Stimulated activated naive CD8-positive, alpha-beta T cell treated with anti-CD3 and anti-CD28 coated beads, Interleukin-15, Interleukin-2, amounts not matched to agents 100 U/mL and 50 U/mL, for 24 hours (primary cell): ENCODE data around the gene BEND5.

Experiments used
- ATAC-seq: fragments of 150-1000 bp; cut with Tn5 transposase; one replicate; pipeline ENCODE4 v1.10.0; 2021
- DNase-seq: peaks from one replicate; pipeline ENCODE4 v3.0.0; 2021

The BEND5 gene

DNA sequence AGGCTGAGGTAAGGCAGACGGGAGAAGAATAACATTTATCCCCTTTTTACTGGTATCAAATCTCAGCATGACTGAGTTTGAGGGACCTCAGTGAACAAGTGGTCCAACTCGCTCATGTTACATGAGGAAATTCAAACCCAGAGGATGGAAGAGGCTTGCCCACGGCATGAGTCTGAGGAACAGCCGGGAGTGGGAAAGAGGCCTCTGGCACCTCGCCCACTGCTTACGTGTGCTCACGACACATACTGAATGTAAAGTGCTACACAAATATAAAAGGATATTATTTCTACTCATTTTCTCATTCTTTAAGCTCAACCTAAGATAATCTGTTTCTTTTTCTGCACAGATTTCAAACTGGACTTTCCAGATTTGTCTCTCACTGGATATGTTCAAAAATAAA is 14.7 kb downstream of the BEND5 start:
- DNase-seq: no peak

DNA sequence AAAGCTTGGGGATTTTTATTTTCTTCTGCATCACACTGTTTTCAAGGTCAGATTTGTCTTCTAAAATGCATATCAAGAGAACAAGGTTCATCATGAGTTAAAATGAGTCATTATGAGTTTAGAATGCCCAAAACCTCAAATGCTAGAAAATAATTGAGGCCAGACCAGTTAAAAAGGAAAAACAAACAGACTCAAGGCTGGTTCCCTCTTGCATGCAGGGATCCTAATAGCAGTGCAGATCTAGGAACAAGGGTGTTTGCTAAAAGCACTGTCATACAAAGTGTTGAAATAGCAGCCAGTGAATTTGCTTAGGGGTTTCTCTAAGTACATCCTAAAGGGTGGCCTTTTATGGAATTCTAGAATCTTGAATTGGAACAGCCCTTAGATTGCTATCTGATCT is 15.3 kb downstream of the BEND5 start:
- no peak for DNase-seq
- ATAC-seq: no peak

More for the DNA sequence above, 14.7 kb downstream of the BEND5 start:
- ATAC-seq: no peak

DNA sequence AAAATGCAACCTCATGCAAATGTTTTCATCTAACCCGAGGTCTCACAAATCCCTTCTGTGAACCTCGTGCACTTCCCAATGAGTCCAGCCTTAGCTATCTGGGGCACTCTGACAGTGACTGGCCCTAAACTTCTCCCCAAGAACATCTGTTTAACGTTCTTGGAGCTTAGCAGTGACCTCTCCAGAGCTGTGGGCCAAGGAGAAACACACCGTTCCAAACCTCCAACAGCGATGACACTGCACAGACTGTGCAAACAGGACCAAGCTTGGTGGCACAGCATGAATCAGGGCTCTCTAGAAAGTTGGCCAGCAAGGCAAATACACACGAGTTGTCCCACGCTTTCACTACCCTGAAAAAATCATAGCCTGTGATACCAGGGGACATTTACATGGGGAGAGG is 15.8 kb downstream of the BEND5 start:
- ATAC-seq: no peak
- DNase-seq: no peak

DNA sequence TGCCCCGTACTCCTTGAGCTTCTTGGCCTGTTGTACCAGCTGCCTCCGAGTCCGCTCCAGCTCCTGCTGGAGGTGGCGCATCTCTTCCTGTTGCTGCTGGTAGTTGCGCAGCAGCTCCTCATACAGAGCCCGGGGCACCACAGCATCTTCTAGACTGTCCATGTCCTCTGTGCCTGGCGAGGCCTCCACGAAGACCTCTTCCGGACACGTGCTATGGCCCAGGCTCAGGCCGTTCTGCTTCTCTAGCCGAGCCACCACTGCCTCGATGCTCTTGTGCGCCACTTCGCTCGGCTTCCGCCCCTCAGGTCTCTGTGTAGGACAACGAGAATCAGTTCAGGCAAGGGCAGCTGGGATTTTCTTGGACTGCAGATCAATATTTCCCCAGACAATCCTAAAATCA is 17.7 kb downstream of the BEND5 start:
- DNase-seq (no peak), ATAC-seq (no peak)

DNA sequence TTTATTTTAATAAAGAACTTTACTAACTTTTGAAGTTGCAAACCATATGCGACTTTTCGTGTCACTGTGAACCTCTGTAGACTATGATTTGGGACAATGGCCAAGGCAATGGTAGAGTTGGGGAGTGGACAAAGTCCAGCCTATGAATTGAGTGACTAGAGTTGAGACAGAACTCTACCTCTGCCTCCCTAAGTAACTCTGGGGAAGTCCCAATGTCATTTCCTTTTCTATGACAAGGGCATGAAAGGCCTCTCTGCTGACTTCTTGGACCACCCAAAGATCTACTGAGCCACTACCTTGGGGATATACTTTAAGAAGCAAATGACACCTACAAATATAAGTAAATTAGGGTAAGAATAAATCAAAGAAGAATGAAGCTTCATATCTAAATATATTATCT is 19.3 kb downstream of the BEND5 start:
- no peak for ATAC-seq
- no peak for DNase-seq

DNA sequence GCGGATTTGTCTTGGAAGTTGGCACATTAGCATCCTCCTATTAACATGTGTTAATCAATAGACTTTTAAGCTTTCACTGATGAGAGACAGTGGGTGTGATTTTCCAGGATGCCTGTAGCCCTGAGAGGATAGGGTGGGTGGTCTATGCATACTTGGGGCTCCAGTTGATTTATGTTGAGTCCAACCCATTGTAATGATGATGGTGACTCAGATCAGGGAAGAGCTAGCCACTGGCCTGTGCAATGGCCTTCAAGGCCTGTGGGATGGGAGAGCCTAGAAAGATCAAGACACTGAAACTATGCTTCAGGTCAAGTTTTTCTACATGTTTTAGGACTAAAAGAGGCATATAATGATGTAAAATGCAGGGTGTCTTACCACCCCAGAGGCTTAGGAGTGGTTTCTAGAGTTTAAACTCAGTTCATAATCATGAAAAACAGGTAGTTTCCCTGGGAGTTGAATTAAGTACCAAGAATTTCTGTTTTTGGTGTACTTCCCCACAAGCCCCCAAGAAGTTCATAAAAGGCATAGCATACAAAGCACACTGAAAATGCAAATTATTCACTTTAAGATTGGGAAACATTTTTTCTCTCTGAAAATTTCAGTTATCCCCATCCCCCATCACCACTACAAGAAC is 19.9 kb downstream of the BEND5 start:
- ATAC-seq: no peak
- DNase-seq: no peak

DNA sequence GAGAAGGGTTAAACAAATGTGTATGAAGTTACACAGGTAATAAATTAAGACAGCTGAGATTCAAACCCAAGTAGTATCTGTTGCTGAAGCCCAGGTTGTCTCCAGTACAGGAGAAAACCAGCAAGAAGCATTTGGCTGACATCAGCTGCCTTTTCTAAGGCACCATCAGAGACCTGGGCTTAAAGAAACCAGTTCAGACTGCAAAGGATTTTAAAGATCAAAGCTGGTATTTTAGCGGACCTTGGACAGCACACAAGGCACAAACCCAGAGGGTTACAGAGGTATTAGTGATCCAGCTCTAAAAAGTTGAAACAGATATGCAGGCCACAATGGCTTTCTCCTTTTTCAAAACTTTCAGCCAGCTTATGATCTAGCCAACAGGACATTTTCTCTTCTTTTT is 23.4 kb downstream of the BEND5 start:
- ATAC-seq (no peak), DNase-seq (no peak)

DNA sequence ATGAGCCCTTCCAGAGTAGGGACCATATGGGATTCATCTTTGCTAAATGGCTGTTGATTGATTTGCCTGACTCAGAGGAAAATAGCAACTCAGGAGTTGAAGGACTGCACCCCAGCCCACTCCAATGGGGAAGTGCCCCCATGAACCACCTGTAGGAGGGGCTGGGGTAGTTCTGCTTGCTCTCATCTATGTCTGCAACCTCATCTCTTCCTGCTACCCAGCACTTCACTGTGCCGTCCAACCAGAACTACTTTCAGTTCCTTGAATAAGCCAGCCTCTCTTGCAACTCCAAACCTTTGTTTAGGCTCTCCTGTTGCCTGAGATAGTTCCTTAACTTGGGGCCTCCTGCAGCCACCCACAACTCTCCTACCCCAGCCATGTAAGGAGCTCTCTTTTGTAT is 26.6 kb downstream of the BEND5 start:
- ATAC-seq: no peak
- DNase-seq: no peak

DNA sequence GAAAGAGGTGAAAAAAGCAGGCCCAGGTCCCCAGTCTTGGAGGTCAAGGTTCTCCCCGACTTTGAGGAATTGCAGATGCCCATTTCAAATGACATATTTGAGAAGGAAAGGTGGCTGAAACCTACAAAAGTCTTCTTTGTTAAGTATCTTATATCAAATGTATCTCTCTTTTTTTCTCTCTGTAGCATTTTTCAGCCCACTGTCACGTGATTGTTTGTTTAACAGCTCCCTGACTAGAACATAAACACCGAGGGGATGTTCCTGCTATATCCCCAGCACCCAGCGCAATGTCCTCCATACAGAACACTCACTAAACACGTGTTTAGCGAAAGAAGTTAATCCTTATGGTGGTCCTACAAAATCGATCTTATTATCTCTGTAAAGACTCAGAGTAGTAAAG is 27.6 kb downstream of the BEND5 start:
- ATAC-seq (no peak), DNase-seq (no peak)

DNA sequence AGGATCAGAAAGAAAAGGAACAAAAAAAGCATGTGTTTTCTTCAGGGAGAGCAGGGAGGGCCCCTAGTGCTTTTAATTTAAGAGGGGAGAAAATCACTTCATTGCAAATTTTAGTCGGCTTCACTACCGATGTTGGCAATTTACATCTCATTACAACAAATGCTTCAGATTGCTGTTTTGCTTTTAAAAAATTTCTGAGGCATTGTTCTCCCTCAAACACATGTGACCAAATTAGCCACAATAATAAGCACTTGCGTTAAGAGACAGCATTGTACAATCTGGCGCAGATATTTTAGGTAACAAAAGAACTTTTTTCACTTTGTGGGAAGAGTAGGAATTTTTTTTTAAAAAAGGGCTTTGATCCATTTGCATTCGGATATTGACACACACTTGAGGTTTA is 29.8 kb downstream of the BEND5 start:
- ATAC-seq (no peak), DNase-seq (no peak)

DNA sequence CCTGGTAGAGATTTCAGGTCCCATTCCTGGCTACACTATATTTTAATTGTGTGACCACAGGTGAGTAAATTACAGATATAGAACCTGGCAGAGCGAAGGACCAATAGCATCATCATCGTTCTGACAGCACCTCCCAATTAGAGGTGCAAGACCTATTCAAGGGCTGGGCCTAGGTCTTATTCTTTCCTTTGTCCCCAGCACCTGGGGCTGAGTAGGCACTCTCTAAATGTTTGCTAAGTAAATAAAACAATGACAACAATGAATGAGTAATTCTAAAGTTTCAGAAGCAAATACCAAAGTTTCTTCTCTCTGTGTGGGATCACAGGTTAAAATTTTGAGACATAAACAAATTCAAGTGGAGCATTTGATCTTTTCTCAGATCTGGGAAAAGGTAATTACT is 32.7 kb downstream of the BEND5 start:
- no peak for ATAC-seq
- no peak for DNase-seq

DNA sequence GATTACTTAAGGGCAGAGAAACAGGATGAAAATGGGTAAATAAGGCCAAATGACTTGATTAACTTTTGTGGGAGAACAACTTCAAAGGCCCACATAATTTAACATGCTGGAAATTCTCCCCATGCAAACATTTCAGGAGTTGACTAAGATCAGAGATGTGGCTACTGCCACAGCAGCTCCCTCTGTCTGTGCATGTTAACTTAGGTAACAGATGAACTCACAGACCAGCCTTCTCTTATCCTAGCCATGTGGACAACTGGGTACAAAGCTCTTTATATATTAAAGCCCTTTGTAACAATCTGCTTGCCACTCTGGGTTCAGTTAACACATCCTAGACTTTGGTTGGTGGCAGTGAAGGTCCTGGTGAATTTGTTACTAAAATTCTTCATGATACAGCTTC is 33.2 kb downstream of the BEND5 start:
- no peak for ATAC-seq

DNA sequence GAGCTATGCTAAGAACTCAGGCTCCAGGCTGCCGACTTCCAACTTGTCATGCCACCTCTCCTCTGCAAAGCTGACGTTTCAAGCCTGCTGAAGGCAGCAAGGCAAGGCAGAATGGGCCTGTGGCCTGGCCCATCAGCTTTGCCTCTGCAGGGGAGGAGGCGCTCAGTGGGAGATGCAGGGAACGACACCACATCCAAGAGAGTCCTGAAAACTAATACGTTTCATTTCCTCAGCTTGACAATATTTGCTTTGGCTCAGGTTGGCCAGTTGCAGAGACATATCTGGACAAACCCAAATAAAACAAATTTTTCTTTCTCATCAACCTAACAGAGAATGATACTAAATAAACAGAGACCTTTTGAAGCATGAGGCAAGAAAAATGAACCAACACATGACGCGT is 35.3 kb downstream of the BEND5 start:
- DNase-seq: no peak
- ATAC-seq: no peak

More for the DNA sequence above, 33.2 kb downstream of the BEND5 start:
- no peak for DNase-seq

DNA sequence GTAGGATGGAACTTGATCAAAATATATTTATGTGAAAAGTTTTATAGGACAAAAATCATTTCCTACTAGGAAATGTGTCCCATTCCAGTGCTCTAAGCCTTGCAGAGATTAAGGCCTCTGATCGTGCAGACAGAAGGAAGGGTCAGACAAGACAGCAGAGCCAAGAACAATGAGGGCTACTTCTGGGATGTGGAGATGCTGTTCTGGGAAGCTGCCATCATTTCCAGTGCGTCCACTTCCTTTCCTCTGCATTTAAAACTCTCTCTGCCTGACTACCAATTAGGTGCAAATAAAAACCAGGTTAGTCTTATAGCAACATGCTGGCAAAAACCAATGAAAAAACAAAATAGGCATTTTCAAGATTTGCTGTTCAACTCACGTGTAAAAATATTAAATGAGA is 36.1 kb downstream of the BEND5 start:
- no peak for ATAC-seq
- DNase-seq: no peak

DNA sequence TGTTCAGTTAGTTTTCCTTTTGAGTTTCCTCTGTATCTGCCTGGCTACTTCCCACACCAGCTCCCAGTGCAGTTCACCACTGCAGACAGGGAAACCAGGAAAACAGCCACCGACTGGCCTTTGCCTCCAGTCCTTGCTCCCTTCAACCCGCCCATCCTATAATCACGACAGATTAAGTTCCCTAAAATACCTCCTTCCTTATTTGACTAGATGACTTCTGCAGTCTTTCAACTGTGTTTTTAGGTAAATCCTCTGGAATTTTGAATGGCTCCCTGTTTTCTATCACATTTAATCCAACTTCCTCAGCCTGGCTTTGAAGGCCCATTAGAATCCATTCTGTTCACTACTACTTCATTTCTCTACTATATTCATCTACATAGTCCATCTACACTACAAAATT is 37.6 kb downstream of the BEND5 start:
- no peak for DNase-seq
- ATAC-seq: no peak

DNA sequence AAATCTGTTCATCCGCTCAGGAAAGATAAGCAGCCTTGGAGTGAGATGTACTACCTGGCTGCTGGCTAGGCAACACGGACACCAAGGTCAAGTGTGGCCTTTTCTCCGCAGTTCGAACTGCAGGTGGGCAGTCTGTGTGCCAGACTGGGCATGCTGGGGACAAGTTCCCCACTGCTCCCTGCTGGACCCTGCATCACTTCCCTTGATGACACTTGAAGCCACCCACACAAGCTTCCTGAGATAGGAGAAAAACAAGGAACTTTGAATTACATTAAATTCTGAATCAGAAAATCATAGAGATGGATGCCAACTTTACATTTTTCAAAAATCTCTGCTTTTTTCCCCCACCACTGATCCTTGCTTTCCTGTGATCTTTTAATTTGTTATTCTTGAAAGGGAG is 38.3 kb downstream of the BEND5 start:
- ATAC-seq: no peak
- DNase-seq: no peak

DNA sequence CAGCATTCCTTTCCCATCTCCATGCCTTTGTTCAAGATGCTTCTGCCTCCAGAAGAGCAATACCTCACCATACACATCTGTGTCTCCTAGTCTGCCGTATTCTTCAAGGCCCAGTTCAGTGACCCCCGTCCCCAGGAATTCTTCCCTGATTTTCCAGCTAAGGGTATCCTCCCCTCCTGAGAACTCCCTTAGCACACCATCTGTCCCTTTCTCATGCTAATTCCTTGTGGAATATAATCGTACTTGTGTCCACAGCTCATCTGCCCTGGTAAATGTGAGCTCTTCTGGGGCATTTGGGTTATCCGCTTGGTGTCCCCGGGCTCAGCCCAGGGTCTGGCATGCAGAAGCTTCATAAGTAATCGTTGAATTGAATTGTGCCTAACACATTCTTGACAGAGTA is 40.9 kb downstream of the BEND5 start:
- DNase-seq: no peak
- ATAC-seq: no peak

DNA sequence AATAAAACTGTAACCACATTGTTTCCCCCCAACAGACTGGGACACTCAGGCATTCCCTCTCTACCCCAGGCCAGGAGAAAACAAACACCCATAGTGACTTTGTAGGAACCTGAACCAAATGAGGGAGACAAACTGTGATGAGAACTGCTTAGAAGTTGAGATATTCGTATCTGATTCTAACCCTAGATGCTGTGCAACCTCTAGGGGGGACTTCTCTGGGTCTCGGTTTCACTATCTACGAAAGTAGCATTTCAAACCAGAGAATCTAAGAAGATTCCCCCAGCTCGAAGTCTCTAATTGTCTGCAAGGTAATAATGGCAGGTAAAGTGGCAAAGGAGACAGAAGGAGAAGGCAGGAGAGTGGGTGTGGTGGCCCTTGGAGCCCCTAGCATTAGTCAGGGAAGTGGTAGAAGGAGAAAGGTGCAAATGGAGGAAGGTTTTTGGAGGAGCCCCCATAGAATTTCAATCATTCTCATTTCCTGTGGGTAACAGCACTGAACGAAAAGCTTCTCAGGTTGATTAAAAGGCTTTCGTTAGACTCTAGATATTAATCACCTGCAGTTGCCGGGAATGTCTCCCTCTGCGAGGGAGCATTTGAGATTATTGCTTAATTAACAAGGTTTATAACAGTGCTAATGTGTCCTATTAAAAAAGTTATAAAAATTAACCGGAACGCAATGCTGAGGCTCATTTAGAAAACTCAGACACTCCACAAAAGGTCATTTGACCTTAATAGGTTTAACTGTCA is 46.4 kb downstream of the BEND5 start:
- no peak for DNase-seq

DNA sequence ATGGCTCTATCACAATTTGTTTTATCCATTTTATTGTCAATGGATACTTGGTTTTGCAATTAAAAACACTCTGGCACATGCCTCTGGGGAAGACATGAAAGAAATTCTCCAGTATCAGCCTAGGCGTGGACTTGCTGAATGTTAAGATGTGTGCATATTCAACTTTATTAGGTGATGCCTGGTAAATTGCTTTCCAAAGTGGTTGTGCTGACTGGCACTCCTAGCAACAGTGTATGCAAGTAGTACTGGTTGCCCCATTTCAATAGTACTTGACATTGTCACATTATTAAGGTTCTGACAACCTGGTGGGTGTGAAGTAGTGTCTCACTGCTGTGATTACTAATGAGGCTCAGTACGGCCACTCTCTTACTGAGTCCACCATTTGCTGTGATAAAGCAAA is 48.1 kb downstream of the BEND5 start:
- DNase-seq (no peak), ATAC-seq (no peak)

More for the DNA sequence above, 46.4 kb downstream of the BEND5 start:
- ATAC-seq: no peak

DNA sequence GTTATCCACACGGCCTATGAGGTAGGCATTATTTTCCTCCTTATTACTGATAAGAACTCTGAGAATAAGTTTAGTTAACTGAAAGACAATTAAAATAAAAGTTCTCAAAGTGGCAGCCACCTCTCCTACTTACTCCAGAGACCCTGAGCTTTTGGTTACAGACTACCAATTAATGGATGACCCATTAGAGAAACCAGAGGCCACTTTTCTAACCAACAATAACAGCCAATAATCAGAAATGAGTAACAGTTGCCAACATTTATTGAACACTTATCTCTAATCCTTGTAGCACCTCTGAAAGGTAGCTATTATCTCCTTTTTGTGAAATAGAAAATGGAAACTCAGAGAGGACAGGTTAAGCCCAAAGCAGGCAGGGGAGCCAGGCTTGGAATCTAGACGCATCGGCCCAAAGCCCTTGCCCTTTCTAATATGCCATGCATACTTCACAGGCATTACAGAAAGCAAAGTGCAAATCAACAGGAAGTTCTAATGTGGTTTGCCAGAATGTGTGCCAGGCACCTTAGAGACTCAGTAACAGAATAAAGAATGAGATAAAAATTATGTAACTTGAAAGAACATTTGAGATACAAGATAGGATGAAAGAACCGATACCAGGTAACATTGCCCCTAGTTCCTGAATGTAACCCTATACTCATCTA is 50.0 kb downstream of the BEND5 start:
- ATAC-seq: no peak
- DNase-seq: no peak

DNA sequence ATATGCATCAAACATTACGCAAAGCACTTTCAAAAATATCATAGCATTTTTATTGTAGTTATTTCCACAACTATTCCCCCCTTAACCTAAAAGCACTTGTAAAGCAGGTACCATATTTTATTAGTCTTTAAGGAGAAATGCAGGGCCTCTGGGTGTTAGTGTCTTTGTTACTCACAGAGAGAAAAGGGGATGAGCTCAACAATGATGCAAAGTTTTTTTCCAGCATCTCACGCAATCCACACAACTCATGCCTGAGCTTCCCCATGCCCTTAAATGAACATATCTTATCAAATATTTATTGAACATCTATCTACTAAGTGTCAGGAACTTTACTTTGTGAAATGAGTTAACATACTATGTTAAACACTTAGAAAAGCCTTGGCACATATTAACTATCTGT is 50.6 kb downstream of the BEND5 start:
- no peak for ATAC-seq
- DNase-seq: no peak

DNA sequence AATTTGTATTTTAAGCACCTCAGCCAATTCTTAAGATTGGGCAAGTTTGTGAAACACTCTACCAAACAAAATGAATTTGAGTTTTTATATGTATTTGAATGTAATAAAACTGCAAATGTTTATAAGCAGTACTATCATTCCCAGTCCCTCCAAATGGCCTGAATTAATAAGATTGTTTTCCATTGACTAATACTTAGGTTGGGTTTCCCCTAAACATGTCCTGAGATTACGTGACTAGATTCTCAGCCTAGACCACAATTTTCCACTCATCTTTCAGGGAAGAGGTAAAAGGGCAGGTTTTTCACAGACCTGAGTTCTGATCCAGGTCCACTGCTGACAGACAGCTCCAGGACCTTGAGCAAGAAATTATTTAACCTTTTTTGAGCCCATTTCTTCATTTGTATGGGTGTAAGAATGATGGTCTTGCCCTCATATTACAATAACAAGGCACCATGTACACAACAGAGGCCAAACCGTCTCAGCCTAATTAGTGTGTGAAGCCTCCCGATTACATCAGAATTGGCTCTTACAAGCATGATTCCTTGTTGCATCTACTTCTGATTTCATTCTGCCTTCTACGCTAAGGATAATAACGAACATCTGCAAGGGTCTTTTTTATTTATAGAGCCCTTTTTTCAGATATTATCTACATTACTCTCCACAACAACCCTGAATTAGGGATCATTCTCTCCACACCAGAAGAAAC is 51.2 kb downstream of the BEND5 start:
- no peak for ATAC-seq

DNA sequence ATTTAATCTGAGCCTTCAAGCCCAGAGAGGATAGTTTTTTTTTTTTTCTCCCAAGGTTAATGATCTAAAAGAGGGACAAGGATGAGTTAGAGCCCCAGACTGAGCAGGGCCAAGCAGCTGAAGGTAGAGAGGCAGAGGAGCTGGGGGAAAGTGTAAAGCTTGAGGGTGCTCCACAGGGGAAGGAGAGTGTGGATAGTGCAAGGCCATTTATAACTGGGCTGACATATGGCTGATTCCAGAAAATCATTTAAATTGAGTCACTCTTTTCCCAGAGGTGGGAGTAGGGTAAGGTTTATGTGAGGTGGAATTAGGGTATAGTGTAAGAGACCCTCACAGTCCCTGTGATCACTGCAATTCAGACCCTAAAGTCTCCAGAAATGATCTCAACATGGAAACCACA is 55.8 kb downstream of the BEND5 start:
- ATAC-seq (no peak), DNase-seq (no peak)

More for the DNA sequence above, 51.2 kb downstream of the BEND5 start:
- DNase-seq: no peak
